ENCODE data around the gene ADGRG6.

The ADGRG6 gene

DNA sequence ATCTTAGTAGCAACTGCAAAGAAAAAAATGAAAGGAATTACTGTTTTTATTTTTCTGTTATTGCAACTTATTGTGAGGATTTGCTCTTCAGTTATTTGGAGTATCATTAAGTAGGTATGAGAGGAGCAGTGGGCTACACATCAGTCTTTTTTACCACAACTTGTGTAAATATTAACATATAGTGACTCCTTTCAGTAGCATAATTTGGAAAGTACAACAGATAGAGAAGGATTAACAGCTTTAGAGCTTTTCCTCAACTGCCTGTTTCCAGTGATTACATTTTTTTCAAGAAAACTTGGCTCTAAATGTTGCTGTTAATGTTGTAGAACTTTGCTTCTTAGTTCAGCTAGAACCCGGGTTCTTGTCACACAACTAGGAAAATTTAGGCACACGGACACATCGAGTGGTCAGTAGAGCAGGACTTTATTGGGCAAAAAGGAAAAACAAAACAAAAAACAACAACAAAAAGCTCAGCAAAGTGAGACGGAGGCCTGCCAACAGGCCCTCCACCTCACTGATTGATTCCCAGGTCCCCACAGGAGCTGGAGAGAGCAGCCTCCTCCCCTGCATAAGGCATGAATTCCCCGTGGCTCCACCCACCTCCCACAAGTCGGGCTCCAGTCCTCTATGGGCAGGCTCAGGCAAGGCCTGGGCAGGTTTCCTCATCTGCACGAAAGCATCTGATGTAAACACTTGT, 75.1 kb downstream of the ADGRG6 start:
- DNase-seq (ENCODE audit: low read depth), result no peak

DNA sequence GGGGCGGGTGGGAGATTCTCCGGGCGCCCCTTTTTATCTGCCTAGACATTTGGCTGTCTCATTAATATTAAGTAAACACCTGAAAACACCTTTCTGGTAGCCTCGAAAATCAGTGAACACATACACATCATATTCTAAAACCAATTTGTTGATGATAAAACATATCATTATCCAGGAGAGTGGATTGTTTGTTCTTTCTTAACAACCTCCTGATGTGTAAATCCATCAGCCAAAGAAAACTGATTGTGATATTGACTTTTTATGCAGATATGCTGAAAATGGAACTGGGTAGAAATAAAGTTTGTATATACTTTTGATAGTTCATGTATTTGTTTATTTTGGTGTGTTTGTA, 75.7 kb downstream of the ADGRG6 start:
- DNase-seq (ENCODE audit: low read depth), result no peak

DNA sequence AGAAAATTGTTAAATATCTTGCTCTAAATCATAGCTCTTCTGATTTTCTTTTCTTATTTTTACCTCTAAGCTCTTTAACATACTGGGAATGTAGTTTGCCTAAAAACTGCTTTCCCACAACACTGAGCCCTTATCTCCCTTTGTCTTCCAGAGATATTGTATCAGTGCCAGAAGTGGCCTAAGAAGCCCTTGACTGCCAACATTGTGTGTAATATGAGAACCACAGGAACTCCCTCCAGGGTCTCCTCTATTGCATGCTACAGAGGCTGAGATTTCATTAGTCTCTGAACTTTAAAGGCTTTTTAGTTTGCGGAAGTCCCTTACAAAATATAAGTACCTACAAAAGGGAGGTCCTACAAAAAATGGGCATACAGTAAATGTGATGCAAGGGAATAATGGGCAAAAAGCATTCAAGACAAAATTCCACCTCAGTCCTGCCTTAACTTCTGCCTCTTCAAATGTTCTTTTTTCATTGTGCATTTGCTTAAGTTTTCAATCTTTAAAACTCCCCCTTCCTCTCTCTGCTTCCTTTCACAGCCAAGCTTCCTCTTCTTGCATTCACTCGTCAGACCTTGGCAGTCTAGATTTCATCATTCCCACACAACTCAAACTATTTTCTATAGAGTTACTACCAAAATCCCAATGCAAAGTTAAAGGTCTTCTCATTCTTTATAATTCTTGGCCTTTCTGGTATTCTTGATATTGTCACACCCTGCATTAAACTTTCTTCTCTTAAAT, 76.5 kb downstream of the ADGRG6 start:
- no peak for DNase-seq (ENCODE audit: low read depth)

DNA sequence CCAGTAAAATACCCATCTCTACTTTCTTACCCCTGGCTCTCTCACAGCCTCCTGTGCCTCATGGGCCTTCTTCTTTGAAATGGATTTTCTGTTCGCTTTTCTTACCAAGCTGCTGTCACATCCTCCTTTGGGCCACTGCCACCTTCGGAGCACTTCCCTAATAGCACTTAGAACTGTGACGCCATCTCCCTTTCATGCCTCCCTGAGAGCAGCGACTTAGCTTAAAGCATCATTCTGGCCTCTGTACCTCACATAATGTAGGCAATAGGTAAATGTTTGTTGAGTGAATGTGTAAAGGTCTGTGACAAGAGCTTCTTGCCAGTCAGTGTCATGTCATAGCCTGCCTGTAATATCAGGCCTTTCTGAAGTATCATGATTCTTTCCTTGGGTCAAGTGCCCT, 78.8 kb downstream of the ADGRG6 start:
- DNase-seq (ENCODE audit: low read depth), result no peak

DNA sequence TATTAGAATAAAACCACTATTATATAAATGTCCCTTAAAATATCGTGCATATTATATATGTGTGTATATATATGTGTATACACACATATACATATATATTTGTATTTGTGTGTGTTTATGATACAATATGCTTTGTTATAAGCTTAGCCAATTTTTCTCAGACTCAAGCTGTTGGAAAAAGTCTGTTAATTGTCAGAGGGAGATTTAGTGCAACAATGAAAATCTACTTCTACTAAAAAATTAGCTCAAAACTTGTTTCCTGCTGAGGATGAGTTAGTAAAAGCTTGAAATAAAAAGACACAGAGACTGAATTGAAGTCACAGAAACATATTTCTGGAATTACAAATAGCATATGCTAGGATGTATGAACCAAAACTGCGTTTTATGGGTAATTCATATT, 79.4 kb downstream of the ADGRG6 start:
- DNase-seq (ENCODE audit: low read depth), result no peak

DNA sequence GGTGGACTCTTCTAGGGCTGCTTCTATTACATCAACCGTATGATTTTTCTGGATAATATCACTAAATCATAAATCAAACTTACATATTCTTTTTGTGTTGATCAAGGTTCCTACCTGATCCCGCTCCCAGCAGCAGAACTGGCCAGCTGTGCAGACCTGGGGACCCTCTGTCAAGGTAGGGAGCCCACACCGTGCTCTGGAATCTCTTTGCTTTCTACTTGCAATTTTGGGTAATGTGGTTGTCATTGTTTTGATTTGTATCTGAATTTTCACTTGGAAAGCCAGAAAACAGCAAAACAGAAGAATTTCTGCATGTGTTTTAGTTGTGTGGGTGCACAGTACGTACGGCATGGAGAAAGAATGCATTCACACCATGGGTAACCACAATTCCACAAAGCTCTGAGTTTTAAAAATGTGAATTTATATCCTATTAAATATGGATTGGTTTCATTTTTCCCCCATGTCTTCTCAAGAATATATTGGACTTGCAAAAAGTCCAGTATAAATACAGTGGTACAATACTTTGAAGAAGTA, 80.1 kb downstream of the ADGRG6 start:
- DNase-seq (ENCODE audit: low read depth), result no peak

DNA sequence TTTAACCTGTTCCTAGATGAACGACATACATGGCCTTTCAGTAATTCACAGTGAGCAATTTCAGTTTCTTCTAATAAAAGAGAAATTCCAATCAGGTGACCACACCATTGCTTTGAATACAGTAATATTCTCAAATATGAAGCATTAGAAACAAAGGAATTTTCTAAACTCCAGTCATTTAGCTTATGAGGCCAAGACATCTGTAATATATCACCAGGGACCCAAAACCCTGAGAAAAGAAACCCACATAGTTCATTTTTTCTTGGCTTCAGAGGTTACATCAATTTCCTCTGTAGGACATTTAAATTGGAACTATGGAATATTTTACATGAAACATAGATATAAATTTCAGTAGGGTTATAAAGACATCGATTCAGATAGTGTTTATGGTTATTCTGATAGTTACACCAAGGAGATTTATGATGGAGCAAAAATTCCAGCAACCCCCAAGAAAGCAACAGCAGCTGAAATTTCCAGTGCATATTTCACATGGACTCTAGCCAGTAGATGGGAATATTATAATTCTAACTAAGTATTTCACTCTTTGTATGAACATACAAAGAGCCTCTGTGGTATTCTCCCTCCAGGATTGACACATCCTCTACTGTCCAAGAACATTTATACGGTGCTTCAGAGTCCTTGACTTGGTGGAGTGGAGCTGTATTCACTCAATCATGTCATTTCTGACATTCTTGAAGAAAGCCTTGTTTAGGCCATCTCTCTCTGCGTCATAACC, 82.9 kb downstream of the ADGRG6 start:
- no peak for DNase-seq (ENCODE audit: low read depth)

DNA sequence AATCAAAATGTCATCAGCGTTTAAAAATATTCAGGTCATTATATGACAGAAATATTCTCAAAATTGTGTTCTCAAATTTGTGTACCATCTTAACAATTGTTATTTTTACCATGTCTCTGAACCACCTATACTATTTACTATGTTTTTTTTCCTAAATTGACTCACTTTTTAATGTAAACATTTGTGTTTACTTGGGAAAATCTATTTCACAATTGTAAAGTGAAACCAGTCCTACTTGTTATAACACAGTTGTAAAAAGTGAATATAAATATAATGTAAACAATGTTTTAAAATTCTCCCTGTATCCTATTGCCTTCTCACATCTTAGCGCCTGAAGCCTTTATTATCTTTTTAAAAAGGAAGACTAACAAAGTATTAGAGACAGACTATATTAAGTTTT, 83.5 kb downstream of the ADGRG6 start:
- DNase-seq (ENCODE audit: low read depth), result no peak

DNA sequence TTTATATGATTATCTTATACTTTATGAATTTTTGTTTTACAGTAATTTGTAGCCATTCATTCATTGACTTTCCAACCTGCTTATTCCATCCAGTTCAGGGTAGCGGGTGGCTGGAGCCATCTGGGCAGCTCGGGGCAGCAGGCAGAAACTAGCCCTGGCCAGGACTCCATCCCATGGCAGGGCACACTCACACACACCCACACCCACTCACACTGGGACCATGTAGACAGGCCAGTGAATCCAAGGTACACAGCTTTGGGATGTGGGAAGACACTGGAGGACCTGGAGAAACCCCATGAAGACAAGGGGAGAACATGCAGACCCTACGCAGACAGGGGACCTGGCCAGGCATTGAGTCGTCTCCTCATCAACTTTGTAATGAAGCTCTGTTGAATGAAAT, 84.8 kb downstream of the ADGRG6 start:
- DNase-seq (ENCODE audit: low read depth), result no peak

DNA sequence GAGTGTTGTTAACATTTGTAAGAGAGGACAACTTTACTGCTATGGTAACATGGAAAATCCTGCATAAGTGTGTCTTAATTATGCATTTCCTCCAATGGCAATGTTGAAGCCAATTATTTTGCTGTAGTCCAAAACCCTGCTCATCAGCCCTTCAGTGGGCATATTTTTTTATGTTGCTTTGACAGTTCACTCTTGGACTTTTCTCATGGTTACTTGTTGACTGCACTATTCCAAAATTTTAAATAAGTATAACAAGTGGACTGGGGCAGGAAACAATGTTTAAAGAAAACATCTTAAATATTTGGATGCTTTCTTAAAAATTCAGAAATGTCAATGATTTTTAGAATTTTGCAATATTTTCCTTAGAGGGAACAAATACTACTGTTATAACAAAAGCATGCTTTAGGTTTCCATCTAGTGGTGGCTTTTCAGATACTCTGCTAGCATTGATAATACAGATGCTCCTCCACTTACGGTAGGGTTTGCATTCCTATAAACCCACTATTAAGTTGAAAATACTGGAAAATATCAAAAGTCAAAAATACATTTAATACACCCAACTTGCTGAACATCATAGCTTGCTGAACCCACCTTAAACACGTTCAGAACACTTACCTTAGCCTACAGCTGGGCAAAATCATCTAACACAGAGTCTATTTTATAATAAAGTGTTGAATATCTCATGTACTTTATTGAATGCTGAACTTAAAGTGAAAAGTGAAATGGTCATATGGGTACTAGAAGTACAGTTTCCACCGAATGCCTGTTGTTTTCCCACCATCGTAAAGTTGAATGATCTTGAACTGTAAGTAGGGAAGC, 86.4 kb downstream of the ADGRG6 start:
- DNase-seq (ENCODE audit: low read depth), result no peak

DNA sequence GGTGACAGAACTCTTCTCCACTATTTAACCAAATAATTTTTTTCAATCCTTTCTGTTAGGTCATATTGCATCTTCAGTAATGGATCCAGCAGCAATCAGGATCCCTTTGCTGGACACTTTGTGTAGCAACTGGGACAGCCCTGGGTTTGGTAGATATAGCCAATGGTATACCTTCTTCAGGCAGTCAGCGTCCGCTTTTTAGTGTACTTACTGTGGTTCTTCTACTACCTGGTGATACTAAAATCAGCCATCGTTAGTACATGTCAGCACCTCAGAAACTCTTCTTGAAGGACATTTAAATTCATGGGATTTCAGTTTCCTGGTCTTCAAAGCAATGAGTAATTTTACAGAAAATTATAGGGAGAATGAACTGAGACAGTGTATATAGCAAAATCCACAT, 93.5 kb downstream of the ADGRG6 start:
- no peak for DNase-seq (ENCODE audit: low read depth)

DNA sequence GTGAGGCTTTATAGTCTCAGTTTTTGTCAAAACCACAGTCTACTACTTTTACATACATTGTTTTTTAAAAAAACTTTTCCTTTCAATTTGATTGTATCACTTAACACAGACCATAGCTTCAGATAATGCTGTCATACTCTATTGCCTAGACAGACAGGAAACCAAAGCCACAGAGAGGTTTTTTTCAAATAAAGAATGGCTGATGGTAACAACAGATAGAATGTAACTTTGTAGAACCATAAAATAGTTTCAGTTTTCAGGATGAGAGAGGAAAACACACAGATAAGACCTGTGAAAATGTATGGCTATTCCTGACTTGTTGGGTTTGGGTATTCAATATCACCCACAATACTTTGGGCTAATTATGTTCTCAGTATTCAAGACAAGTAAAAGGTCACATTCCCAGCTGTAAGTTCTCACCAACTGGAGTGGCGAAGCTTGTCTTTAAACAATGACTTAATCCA, 94.0 kb downstream of the ADGRG6 start:
- no peak for DNase-seq (ENCODE audit: low read depth)

DNA sequence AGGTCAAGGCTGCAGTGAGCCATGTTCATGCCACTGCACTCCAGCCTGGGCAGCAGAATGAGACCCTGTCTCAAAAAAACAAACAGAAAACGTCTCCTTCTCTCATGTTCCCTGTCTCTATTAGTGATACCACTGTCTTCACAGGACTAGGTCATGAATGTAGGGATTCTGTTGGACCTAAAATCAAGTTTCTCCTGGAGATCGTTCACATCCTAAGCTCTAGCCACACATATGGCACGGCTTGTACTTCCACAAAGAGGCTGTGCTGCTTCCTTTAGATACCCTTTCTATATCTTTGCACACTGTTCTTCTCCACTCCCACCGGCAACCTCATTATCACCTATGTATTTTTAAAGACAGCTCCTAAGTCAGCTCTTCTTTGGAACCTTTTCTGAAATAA, 96.5 kb downstream of the ADGRG6 start:
- no peak for DNase-seq (ENCODE audit: low read depth)

DNA sequence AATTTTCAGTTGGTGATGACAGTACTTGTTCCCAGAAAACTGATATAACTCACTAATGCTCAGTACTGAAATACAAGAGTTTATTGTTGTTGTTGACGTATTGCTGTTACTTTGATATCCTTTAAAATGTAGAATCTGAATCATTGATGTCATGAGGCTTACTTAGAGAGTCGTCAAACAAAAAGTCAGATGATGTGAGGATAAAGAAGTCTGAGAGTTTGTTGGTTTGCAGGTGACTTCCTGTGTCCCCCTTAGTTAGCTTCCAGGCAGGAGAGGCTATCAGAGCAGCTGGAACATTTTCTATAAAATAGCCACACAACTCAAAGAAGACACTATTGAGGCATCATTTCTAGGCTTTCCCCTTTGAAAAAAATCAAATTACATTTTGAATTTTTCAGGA, 97.9 kb downstream of the ADGRG6 start:
- no peak for DNase-seq (ENCODE audit: low read depth)

DNA sequence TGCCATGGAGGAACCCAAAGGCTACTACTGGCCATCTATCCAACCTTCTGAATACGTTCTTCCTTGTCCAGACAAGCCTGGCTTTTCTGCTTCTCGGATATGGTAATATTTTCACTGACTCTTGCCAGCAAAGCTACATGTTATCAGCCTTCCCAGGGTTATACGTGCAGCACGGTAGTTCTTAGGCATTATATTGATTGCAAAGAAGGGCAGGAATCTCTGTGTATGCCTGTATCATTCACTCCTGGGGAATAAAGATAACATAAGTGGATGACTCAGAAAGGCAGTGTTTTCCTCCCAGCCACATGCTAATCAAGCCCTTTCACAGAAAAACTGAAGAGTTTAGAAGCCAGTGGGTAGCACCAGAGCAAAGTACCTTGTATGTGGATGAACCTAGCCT, 98.7 kb downstream of the ADGRG6 start:
- DNase-seq (ENCODE audit: low read depth), result no peak

DNA sequence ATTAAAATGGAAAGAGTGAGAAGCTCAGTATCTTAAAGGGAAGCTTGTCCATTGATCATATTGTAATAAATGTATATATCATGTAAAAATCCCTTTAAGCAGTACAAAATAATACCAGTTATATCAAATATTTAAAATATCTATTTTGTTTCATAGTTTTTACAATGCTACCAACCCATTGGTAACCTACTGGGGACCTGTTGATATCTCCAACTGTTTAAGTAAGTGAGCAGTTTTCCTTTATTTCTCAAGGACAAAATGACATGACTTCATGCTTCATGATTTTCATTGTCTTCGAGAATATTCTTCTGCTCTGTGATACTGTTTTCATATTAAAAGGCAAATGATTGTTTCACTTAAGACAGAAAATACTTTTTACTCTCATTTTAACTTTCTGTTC, 100.0 kb downstream of the ADGRG6 start:
- DNase-seq (ENCODE audit: low read depth), result no peak

DNA sequence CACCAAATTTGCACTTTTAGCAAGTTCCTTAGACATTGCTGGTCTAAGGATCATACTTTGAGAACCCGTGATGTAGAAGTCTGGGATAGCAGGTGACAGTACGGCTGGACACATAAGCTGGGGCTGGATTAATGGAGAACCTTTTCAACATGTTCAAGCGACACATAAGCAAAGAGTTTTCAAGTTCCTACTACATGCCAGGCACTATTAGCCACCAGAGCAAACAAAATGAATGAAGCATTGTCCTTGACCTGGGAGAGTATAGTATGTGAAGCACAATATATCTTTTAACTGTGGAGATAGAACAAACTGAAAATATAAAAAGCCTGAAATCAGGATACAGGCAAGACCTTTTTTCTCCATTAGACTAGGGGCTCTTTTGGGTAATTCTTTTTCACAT, 102.9 kb downstream of the ADGRG6 start:
- DNase-seq (ENCODE audit: low read depth), result no peak

DNA sequence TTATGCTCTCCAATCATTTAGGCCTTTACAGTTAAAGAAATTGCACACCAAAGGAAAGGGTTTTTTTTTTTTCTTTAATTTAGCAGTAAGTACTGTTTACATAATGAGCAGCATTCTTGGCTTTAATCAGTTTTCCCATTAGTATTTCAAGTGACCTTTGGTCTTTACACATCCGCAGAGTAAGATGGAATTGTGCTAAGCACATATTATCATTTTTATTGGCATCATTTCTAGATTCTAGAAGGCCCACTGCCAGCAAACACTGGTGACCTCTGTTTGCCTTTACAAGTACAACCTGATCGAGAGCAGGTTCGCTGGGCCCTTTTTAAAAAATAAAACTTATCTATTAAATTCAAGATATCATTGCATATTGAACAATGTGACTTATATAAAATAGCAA, 104.3 kb downstream of the ADGRG6 start:
- no peak for DNase-seq (ENCODE audit: low read depth)

DNA sequence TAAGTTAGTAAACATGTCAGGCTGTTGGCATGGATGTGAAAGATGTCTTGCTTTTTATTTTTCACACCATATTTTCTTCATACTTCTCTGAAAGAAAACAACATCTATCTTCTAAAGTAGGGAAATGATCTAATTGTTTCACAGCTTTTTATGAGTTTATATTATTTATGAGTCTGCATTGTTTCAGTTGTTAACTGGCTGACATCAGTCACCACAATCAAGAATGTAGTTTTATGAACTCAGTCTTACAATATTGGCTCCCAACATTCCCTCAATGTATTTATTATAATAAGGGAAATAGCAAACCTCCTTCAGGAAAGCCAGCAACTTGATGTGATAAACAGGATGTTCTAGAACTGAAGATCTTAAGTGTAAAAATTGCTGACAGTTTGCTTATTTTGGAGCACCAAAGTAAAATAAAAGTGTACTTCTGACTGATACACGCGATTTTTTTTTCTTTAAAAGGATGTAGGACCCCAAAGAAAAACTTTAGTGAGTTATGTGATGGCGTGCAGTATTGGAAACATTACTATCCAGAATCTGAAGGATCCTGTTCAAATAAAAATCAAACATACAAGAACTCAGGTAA, 106.0 kb downstream of the ADGRG6 start:
- no peak for DNase-seq (ENCODE audit: low read depth)

DNA sequence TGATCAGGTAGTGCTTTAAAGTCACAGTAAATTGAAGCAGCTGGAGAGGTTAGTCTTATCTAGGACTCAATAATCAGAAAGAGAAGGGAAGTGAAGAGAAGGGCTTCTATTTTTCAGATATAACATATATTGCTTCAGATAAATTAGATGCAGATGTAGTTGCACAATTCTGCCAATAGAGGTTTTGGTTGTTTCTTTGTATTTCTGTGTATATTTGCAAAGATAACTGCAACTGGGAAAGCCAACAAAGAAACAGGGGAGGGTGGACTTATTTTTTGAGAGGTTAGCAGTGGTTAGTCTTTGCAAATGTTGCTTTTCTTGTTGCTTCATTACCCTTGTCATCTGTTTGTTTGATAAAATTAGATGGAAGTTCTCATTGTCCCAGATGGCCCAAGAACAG, 106.6 kb downstream of the ADGRG6 start:
- no peak for DNase-seq (ENCODE audit: low read depth)

DNA sequence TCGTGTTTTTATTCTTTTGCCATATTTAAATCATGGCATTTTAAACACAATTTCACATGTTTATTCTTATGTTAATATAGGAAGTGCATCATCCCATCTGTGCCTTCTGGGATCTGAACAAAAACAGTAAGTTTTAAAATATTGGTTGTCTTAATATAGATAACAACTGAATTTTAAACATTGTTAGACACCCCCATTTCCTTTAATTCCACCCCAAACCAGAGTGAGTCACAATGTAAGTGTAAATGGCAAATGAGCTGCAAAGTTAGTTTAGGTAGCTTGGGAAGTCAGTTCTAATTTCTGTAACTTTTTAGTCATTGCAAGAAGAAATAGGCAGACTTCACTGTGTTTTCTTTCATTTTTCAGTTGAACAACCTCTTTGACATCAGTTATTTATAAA, 108.0 kb downstream of the ADGRG6 start:
- DNase-seq (ENCODE audit: low read depth), result no peak

DNA sequence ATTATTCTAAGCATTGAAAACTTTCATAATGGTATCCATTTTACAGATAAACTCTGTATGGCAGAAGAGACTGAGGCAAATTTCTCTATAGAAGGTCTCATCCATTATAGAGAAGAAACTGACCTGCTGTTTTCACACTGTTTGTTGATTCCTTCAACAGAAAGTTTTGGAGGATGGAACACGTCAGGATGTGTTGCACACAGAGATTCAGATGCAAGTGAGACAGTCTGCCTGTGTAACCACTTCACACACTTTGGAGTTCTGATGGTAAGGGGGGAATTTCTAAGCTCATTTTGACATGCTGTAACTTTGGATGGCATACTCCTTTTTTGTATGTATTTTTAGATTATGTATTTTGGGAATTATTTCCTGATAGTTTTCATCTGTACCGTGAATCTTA, 109.3 kb downstream of the ADGRG6 start:
- no peak for DNase-seq (ENCODE audit: low read depth)

All from activated T-helper 1 cell treated with Interleukin-2 at 50 U/mL for 16 hours (primary cell).